HG03039 (cell line): Measurements from ENCODE around the gene FST.
A peak's percentile ranks its signal among the peaks of the same experiment; 100 is the strongest.

Experiments
- ATAC-seq: cut with Tn5 transposase; IDR thresholded peaks from one replicate; pipeline ENCODE4 v1.9.1; 2021; ENCODE audit warnings: mild to moderate bottlenecking, moderate library complexity; ENCODE audit not compliant: unreplicated experiment

FST gene

DNA sequence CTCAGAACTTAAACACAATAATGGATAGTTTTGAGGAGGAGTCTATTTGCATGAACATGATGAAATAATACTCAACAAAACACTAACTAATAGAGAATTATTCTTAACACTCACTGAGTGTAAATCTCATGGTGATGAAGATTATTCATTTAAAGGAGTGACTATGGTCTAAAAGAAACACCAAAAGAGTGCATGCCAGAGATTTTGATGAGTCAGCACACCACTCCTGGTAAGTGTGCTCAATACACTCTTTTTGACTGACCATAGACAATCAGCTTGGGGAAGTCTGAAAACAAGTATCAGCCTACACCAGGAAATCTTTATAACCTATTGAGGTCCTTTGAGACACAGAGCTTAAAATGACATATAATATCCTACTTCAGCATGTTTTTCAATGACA is 6.8 kb upstream of the FST start:
- no peak for ATAC-seq

GRCh38 chr5:53475320-53475719 is 5.1 kb upstream of the FST start:
- ATAC-seq, result no peak

GRCh38 chr5:53476019-53476418 is 4.4 kb upstream of the FST start:
- no peak for ATAC-seq

GRCh38 chr5:53476531-53477480 is 3.6 kb upstream of the FST start:
- ATAC-seq, result no peak

- no peak for ATAC-seq
Measured at GRCh38 chr5:53478411-53479044, 1.9 kb upstream of the FST start.

GRCh38 chr5:53479045-53479589 is 1.3 kb upstream of the FST start:
- no peak for ATAC-seq

DNA sequence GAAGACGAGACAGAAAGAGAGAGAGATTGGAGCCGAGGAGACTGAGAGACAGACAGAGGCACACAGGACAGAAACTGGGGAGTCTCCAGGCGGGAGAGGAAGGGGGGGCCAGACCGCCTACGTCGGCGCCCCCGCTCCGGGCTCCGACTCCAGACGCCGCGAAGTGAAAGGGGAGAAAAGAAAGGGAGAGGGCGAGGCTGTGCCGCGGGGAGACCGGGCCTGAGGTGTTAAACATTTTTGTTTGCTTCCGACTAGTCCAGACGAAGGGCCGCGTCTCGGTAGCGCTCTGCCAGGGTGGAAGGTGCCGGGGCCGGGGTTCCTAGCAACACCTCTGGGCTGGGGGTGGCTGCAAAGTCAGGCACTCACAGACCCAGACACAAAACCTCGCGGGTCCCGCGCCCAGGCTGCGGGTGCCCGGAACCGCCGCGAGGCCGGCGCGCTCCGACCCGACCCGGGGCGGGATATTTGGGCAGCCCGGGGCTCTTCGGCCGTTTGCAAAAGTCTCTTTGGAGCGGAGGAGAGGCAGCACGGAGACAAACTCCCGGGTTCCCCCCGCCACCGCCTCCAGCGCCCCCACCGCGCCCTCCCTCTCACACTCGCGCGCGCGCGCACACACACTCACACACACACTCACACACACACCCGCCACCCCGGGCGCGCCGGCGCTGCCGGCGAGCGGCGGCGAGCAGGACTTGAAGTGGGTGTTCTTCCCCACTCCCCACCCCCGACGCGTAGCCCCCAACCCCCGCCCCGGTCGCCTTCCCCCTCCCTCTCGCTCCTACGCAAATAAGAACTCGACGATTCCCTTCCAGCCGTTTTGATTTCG is 626 bp upstream of the FST start:
- ATAC-seq, result no peak

GRCh38 chr5:53481159-53481886 is 894 bp downstream of the FST start:
- ATAC-seq, result no peak

DNA sequence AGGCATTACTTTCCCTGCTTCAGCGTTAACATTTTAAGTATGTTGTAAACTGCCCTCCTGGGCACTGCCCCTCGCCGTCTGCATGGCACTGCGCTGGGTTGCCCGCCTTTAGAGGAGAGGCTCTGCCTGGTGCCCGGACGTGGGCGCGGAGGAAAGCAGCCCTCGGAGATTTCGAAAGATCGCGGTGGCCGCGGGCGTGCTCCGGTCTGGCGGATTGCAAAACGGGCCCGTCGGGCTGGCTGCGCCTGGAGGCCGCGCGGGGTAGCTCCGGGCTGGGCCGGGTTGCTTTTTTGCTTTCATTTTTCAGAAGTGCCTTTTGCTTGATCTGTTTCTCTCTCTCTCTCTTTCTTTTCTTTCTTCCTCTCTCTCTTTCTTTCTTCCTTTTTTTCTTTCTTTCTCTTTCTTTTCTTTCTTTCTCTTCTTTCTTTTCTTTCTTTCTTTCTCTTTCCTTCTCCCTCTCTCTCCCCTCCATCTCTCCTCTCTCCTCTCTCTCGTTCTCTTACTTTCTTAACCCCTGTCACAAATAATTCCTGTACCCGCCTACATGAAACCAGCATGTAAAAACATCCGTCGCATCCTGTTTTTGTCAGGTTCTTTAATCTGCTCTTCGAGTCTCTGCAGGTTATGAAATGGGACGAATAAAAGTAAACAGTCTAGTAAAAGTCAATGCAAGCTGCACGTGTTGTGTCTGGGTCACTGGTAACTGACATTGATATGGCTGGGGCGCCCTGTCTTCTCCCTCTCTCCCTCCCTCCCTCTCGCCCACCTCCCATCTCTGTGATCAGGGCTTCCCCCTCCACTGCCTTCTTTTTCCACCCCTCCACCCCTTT is 1.7 kb downstream of the FST start:
- ATAC-seq, result peak; percentile 66

DNA sequence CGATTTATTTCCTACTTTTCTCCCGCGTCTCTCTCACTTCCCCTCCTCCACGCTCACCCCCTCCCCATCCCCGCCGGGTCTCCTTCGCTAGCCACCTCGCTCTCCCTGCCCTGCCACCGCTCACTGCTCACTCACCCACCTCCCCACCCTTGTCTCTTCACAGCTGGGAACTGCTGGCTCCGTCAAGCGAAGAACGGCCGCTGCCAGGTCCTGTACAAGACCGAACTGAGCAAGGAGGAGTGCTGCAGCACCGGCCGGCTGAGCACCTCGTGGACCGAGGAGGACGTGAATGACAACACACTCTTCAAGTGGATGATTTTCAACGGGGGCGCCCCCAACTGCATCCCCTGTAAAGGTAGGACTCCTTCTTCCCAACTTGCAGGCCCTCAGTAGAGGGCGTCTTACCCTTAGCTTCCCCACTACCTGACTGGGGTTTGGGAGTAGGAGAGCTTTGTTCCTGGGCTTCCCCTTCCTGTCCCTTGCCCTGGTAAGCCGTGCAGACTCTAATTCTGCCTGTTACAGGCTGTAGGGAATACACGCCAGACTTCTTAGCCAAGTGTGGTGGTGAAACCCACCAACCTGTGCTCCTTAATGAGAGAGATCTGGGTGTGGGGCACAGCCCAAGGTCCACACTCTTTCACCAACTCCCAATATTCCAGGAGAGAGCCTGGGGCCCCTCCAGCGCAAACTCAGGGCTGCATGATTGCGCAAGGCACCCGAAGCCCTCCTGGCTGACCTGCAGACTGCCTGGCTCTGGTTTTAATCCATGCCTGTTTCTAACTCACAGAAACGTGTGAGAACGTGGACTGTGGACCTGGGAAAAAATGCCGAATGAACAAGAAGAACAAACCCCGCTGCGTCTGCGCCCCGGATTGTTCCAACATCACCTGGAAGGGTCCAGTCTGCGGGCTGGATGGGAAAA is 2.5 kb downstream of the FST start:
- ATAC-seq, result no peak

- no peak for ATAC-seq
Measured at GRCh38 chr5:53487436-53487835, 7.0 kb downstream of the FST start.

DNA sequence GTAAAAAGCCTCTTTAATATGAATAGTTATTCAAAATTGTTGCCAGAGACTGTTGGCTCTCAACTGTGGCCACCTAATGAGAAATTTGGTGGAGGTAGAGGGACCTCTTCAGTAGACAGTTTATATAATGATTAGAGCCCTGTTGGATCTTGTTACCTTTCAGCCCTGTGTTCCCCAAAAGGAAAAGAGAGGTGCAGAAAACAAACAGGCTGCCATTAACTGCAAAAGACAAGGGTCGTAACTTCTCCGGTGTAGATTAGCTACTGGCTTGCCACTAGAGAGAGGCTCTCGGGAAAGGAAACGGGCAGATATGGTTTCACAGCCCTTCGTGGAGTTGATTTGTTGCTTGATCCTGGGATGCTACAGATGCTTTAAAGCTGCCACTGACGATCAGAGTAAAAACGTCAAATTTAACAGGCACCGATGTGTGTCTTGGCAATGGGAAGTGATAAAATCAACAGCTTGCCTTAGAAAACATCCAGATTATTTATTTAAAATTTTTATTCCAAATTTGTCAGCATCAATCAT is 7.8 kb downstream of the FST start:
- ATAC-seq, result no peak

- no peak for ATAC-seq
Measured at GRCh38 chr5:53490747-53491146, 10.3 kb downstream of the FST start.

- no peak for ATAC-seq
Measured at GRCh38 chr5:53501054-53501453, 20.6 kb downstream of the FST start.

DNA sequence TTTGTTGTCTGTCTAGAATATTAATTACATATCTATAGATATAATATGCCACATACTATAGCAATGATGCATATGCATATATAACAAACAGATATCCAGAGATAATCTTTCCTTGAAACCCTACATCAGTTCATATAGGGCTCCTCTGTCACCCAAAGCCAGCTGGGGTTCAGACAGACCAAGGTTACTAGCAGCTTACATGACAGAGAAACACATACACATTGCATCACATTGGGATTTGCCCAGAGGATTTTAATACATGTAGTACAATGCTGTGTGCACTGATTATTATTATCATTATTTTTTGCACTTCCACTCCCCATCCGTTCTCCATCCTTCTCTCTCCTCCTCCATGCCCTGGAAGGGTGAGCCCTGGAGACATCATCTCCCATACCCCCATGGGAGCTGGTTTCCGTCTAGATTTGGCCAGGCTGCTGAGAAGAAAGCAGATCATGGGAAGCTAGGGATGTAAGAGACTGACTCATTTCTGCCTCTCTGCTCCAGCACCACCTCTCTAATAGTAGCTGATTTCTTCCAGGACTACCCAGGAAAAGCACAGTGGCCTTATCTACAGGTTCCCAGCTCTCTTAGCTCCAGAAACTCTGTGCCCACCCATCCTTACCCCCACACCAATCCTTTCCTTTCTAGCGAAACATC is 23.3 kb downstream of the FST start:
- no peak for ATAC-seq

GRCh38 chr5:53507013-53507412 is 26.6 kb downstream of the FST start:
- no peak for ATAC-seq

- no peak for ATAC-seq
Measured at GRCh38 chr5:53508125-53508524, 27.7 kb downstream of the FST start.

DNA sequence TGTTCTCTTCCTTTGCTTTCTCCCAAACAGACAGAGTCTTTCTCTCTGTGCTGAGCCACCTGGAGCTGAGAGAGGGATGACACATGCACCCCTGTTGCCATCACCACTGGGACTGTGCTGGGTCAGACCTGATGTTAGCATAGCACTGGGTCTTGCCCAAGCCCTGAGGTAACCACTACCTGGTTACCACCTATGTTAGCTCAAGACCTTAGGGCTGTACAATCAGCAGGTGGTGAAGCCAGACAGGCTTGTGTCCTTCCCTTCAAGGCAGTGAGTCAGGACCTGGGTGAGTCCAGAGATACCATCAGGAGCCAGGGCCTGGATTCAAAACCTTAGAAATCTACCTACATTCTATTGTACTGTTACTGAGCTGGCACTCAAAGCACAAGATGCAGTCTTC is 32.1 kb downstream of the FST start:
- ATAC-seq, result no peak
